HG03460 (cell line): ENCODE measurements around the gene TEX30.
"Not testable (repeated sequence)": the region's sequence is repeated elsewhere in the genome, so short reads cannot be mapped to it uniquely, and the experiment has no call there.

Source experiments
- ATAC-seq: cut with Tn5 transposase; IDR thresholded peaks from one replicate; pipeline ENCODE4 v1.9.1; 2021; ENCODE audit not compliant: unreplicated experiment

The TEX30 gene

DNA sequence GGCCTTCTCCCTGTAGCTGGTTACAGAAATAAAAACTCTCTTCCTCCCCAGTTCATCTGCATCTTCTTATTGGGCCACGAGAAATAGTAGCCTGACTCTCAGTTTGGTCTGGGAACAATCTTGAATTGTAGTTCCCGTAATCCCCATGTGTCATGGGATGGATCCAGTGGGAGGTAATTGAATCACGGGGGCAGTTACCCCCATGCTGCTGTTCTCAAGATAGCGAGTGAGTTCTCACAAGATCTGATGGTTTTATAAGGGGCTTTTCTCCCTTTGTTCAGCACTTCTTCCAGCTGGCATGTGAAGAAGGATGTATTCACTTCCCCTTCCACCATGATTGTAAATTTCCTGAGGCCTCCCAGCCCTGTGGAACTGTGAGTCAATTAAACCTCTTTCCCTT is 7.1 kb upstream of the TEX30 start:
- ATAC-seq, result not testable (repeated sequence)

DNA sequence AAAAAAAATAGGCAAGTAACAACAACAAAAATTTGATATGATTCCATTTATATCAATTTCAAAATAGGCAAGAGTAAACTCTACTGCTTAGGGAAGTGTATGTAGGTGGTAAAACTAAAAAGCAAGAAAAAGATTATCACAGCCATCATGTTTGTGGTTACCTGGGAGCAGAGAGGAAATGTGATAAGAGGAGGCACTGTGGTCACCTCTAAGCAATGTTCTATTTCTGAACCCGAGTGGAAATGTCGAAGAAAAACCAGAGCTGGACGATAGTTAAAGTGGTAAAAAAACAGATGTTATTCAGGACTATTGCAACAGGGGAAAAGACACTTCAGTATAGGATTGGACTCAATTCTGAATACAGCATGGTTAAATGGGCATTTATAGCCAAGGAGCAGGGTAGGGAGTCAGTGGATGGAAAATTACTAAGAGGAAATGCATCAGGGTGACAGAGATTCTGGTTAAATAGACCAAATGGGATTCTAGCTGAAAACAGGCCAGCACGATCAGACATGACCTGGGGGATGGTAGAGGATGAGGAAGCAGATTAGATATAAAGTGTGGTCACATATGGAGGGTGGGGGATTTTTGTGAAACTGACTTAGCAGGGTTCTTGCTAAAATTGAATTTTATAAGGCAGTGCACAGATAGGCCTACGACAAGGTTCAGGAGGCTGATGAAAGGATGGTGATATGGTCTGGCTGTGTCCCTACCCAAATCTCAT is 6.0 kb upstream of the TEX30 start:
- ATAC-seq, result no peak

DNA sequence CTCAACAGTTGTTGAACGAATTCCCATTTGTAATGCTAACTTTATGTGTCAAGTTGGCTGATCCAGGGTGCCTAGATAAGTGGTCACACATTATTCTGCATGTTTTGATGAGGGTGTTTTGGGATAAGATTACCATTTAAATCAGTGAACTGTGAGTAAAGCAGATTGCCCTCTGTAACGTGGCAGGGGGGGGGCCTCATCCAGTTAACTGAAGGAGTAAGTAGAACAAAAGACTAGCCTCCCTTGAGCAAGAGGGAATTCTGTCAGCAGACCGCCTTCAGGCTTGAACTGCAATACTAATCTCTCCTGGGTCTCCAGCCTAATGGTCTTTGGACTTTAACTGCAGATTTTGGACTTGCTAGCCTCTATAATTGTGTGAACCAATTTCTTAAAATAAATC is 4.2 kb upstream of the TEX30 start:
- ATAC-seq, result no peak

DNA sequence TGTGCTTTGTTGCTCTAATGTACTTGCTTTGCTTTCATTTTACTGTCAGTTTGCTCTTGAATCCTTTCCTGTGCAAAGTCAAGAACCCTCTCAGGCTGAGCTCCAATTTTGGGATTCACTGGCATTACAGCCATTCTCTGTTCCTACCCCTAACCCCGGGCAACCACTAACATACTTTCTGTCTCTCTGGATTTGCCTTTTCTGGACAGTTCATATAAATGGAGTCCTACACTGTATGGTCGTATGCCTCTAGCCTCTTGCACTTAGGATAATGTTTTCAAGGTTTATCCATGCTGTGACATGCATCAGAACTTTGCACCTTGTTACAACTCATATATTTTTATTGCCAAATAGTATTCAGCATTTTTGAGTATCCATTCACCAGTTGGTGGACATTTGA is 2.7 kb upstream of the TEX30 start:
- ATAC-seq, result no peak

DNA sequence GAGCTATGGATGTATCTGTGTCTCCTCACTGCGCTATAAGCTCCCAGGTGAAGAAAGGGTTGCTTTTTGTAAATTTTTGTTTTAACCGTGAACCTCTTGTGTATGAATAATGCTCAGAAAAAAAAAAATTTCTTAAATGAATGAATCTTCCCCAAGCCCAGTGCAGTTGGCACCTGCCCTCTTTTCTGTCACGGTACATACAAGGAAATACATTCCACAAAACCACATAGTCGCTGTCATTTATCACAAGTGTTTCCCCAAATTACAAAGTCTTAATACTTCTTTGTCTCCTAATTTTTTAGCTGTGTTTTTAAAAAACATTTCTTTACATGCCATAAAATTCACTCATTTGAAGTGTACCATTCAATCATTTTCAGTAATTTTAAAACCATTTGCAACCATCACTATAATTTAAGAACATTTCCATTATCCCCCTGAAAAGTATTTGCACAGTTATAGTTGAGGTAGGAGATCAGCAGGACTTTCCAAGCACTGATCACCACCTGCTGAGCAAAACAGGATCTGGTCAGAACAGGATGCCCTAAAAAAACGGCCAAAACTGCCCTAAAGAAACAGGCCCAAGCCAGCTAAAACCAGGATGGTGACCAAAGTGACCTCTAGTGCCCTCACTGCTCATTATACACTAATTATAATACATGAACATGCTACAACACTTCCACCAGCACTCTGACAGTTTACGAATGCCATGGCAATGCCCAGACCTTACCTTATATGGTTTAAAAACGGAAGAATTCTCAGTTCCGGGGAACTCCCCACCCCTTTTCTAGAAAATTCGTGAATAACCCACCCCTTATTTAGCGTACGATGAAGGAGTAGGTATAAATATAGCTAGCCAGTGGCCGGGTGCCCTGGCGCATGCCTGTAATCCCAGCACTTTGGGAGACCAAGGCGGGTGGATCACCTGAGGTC is 1.3 kb upstream of the TEX30 start:
- no peak for ATAC-seq

DNA sequence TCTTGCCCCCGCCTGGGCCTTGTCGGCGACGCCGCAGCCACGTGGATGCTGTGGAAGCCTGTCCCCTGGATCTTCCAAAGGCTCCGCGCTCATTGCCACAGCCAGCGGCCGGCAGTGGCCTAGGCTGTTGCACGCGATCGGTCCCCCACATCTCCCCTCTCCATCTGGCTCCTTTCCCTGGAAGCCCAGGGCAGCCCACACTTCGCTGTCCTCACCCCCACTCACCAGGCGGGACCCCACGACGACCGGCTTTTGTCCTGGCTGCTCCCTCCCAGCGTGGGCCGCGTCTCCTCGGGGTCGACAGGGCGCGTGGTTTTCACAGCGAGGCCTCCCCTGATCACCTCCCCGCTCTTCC is 605 bp upstream of the TEX30 start:
- ATAC-seq, result no peak

DNA sequence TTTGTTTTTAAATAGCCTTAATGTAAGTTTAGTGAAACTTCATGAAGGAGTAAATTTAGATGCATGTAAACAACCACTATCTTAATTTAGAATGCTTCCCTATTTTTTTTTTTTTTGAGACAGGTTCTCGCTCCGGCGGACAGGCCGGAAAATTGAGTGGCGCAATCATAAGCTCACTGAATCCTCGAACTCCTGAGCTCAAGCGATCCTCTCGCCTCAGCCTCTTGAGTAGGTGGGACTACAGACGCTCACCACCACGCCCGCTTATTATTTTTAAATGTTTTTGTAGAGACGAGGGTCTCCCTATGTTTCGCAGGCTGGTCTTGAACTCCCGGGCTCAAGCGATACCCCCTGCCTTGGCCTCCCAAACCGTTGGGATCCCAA is 1.6 kb downstream of the TEX30 start:
- ATAC-seq, result no peak

DNA sequence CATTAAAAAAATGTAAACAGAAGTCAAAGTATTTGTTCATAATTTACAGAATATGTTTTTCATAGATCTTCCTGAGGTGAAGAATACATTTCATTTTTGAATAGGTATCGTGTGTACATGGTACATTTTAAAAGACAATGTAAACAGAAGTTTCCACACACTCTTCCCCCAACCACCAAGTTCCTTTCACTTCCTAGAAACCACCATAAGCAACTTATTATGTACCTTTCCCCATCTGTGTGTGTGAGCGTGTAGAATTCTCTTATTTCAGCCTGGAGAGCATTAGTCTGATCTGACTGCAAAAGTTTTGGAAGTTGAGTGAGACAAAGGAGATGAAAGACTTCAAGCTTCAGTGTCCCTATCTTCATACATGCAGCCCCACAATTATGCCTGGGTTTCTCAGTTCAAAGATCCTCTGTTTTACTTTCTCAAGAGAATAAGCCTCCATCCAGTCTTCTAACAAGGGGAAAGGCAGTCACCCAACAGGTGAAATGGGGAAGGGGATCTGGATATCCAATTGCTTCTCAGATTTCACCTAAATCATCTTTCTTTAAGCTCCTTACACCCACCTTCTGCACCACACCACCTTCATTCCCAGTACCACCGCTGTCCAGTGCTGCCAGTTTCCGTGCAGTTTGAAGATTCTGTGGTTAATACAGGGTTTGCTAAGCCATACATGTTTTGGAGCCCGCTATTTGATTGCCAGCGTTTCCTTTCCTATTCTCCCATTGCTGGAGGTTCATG is 2.1 kb downstream of the TEX30 start:
- no peak for ATAC-seq

DNA sequence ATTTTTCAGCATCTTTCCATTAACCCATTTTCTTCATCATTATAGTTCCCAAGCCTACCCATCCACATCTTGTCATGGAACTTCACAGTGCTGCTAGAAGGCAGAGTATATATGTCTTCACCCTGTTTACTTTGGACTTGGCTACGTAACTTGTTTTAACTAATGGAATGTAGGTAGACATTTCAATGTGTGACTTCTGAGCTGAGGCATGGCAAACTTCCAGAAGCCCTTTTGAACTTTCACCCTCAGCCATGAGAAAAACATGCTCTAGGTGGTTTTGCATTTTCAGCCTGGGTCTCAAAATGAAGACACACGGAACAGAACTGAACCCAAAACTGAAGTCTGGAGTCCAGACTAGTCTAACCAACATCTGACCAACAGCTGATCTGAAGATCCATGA is 3.2 kb downstream of the TEX30 start:
- no peak for ATAC-seq

DNA sequence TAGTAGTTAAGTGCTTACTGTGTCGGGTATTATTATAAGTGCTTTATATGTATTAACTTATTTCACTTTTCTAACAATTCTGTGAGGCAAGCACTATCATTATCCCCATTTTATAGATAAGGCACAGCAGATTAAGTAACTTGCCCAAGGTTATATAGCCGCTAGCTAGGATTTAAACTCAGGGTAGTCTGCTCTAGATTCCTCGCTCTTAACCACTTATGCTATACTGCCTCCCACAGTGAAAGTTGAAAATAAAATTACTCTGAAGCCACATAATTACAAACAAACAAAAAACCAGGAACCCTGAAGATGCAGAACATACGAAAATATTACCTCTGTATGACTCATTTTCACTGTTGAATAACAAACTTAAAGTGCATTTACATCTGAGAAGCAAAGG is 3.9 kb downstream of the TEX30 start:
- ATAC-seq, result no peak

DNA sequence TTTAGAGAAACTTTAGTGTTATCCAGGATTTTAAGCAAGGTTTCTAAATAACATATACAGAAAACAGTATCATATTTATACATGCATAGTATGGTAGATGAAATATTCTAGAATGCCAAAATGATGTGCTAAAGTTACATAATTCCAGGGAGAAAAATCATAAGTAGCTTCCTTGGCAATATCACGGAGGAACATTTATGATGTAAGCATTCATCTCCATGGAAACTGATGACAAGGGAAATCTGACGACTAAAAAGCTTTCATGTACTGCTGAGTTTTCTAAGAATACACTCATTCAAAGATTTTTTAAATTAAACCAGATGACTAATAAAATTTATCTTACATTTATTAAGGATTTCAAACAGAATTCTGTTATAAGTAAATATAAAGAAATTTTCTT is 4.7 kb downstream of the TEX30 start:
- ATAC-seq, result no peak

DNA sequence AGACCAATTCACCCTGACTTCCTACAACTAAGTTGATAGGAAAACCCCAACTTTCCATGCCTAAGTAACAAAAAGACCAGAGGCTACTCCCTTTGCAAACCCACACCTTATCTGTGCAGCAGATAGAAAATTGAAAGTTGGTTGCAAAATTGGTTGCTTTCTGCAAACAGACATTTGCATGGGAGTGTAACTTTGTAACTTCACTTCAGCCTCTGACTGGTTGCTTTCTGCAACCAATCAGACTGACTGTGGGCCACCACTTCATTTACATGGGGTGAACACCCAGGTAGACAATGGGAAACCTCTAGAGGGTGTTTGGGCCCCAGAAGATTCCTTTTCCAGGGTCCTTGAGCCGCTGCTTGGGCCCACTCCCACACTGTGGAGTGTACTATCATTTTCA is 9.8 kb downstream of the TEX30 start:
- no peak for ATAC-seq

DNA sequence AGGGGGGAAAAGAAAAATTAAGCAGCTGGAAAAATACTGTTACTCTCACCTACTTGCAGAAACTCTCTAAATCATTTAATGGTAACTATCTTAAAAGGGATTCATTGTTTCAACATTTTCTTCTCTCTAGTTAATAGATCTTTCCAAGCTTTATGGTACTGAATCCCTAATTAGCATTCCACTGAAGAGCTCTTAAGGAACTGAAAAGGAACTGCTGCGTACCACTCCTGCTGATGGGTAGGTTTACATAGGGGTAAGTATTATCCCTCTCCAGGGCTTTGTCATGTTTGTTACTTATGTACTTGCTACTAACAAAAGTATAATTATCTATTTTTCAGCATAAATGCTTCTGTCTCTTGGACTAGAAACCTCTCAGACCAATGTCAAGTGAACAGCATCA is 12.5 kb downstream of the TEX30 start:
- no peak for ATAC-seq

DNA sequence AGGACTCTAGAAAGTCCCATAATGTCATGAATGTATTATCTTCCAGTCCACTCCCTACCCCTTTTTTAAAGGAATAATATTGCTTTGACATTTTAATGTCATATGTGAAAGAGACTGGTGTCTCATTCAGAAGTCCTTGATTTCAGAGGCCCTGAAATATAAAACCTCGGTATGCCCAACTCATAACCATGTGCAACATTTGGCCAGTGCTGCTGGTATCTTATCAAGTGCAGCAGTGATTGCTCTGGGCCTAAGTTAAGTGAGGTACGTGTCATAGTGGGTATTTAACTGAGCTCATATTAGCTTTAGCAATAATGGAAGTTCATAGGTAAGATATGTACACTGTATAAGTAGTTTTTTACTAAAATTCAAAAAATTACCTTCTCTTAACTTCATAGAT is 14.7 kb downstream of the TEX30 start:
- ATAC-seq, result no peak

DNA sequence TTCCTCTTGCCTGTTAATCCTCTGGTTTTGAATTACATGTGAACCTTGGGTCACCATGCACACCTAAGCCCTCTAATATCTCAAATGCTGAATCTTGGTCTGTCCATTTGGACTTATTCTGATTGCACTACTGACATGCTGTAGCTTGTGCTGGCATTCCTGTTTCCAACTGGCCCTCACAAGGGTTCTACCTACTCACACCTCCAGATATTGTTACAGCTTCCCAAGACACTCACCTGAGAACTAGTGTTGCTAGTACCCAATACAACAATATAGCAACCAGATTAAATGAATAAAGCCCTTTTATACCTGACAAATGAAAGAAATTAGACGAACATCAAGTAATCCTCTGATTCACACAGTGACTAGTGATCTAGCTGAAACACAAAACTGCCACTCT is 16.6 kb downstream of the TEX30 start:
- ATAC-seq, result no peak

DNA sequence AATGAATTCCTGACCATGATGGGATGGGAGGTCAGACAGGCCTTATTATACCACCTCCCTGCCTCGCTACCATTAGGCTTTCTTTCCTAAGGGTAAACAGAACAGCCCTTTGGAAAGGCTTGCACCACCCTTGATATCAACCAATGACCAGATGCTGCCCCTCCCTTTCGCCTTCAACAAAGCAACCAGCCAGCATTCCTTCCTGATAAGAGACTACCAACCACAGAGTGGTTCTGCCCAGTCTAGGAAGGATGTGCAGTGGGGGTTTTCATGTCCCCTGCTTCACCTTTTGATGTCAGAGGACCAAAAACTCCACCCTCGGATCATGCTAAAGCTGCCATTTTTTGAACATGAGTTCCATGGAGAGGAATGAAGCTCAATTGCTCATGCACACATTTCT is 21.7 kb downstream of the TEX30 start:
- ATAC-seq, result no peak

DNA sequence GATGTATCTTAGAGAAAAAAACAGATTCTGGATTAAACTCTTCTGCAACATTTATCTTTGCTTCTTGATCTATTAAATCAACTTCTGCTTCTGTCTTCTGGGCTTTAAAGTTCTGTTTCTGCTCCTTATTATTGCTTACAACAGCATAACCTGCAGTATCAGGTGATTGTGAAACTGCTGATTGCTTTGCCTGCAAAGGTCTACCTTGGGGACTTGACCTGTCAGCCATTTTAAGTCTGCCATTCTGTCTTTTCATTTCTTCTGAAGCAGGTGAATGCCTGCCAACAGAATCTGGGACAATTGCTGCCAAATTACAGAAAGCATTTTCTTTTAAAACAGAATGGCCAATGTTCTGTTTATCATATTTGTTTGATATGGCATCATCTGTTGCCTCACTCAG is 31.1 kb downstream of the TEX30 start:
- ATAC-seq, result no peak

DNA sequence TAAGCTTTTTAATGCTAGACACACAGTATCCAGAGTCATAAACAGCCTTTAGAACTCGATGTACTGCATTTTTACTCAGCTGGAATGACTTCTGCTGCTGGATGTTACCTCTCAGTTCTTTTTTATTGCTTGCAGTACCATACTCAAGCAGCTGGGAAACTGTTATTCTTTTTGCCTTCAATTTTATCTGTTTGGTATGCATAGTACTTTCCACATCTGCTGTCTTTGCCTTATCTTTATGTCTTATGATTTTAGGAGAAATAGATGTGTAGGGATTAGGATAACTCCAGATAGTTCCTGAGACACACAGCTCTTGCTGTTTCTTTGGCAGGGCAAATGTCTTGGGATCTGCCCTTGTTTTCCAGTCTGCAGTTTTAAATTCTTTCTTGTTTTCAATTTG is 31.5 kb downstream of the TEX30 start:
- ATAC-seq, result no peak

DNA sequence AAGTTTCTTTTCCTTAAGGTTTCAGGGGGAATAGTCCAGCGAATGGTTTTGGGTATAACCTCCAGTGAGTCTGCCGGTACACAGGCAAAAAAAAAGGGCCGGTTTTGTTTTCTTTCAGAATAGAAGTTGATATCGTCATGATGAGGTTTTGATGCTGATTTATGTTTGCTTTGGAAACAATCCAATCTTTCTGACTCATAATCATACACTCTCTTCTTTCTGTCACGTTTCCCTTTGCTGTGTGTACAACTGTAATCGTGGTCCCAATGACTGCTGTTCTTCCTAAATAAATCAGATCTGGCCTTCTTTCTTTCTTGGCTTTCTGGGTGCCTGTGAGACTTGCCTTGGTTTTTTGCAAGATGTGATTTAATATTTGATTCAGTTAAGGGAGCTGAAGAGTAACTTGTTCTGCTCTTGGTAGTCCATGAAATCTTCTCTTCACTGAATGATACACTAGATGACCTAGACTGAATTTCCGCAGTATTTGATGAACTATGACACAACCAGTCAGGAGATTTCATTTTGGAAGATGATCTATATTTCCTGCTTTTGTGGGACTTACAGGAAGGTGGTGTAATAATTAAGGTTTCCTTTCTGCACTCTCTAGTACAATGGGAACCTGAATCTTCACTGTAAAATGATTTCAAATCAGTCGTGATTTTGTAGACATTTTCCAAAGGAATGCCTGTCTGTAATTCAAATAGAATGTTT is 43.9 kb downstream of the TEX30 start:
- ATAC-seq, result no peak

DNA sequence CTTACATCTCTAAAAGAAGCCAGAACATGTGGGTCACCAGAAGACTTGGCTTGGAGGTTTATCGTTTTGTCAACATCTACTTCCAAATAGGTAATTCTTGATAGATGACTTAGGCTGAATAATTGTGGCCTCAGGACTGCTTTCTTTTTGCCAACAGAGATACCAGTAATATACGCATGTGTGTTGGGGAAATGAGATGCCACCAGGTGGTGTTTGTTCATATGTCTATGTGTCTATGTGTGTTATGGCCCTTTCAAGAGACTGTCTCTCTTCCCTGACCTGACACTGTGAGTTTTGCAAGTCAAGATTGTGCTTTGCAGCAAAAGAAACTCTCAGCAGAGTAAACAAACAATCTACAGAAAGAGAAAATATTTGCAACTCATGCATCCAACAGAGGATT is 47.2 kb downstream of the TEX30 start:
- ATAC-seq, result no peak

DNA sequence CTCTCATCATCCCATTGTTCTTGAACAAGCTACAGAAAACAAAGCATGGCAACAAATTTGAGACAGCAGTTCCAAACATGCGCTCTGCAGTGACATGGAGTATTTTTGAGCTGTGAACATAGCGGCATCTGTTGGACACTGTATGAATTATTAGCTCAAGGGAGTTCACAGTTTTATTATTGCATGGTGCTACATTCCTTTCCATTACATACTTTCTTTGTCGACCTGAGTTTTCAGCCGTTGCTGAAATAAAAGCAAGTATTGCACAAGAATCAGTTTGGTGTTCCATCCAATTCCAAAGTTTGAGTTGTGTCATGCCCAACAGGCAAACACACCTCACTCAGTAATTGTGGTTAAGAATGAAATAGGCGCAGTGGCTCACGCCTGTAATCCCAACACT is 48.7 kb downstream of the TEX30 start:
- no peak for ATAC-seq
